GM12878 (cell line): Measurements from ENCODE around the gene SERPINB6. TPM values are rescaled to one million over a fixed set of nuclear protein-coding genes. Genes with fewer than 3 reads are reported as not detected.

ENCODE experiments used
- ATAC-seq: fragments of 200-7000 bp; cut with Tn5 transposase; 3 replicates; pipeline ENCODE4 v1.9.1; 2020; ENCODE audit warnings: mild to moderate bottlenecking, moderate library complexity
- BruUV-seq: library from RNA; stranded (reverse); fragments of 400-500 nt; replicated peaks from 2 replicates; lab custom pipeline; 2021; lab: Mats Ljungman, UMichigan
- CTCF ChIA-PET: fragments of 300-600 bp; sonication (Branson Sonifier 250); formaldehyde crosslinking; extraction: SDS; loops from one replicate; lab custom pipeline; 2021; ENCODE audit warnings: inconsistent platforms; lab: Yijun Ruan, JAX
- POLR2A ChIA-PET: fragments of 350-600 bp; formaldehyde crosslinking; extraction: SDS; loops from one replicate; lab custom pipeline; 2021; ENCODE audit warnings: inconsistent platforms; lab: Charles Lee
- RAD21 ChIA-PET: fragments of 300-600 bp; sonication (Branson Sonifier 250); formaldehyde crosslinking; loops from one replicate; lab custom pipeline; 2023; ENCODE audit warnings: antibody characterized with exemption; ENCODE audit not compliant: unreplicated experiment; lab: Charles Lee
- SMC1A ChIA-PET: fragments of 300-600 bp; sonication (Branson Sonifier 250); formaldehyde crosslinking; loops from one replicate; lab custom pipeline; 2023; ENCODE audit not compliant: unreplicated experiment, uncharacterized antibody; lab: Charles Lee
- DNase-seq: peaks from one replicate; pipeline ENCODE4 v3.0.0-alpha.2; 2011; ENCODE audit warnings: low read depth, low spot score
- FAIRE-seq: peaks from 3 replicates; lab custom pipeline; 2011; peaks lifted over from hg19 to GRCh38; lab: Jason Lieb, UNC
- H2AFZ ChIP-seq: 2 replicates; pipeline ENCODE4 v1.6.0; 2011; ENCODE audit warnings: low read depth, low read length, control low read depth; ENCODE audit not compliant: control insufficient read depth
- H3K27ac ChIP-seq: 2 replicates; pipeline ENCODE4 v1.5.1; 2011; ENCODE audit warnings: control low read depth; ENCODE audit not compliant: control insufficient read depth, insufficient read depth
- H3K27me3 ChIP-seq, 2 experiments: replicated peaks in 1 of 2; 2 replicates each; pipeline versions ENCODE4 v1.6.0 to v1.6.1; 2011; ENCODE audit warnings: low read length in 1 of 2; ENCODE audit not compliant: control insufficient read depth in 2 of 2, insufficient read depth in 2 of 2
- H3K36me3 ChIP-seq, 2 experiments: 2 replicates each; pipeline ENCODE4 v1.5.1; 2011; ENCODE audit warnings: low read length in 1 of 2; ENCODE audit not compliant: control insufficient read depth in 2 of 2, insufficient read depth in 2 of 2
- H3K4me1 ChIP-seq: 2 replicates; pipeline ENCODE4 v1.6.1; 2011; ENCODE audit warnings: mild to moderate bottlenecking, low read length, moderate library complexity, mixed read lengths; ENCODE audit not compliant: control insufficient read depth, insufficient read depth
- H3K4me2 ChIP-seq: 2 replicates; pipeline ENCODE4 v1.6.0; 2011; ENCODE audit warnings: control low read depth; ENCODE audit not compliant: control insufficient read depth, insufficient read depth
- H3K4me3 ChIP-seq: fragments of 200-600 bp; sonication (generic); 2 replicates; pipeline ENCODE4 v1.5.1; 2016
- H3K79me2 ChIP-seq: 2 replicates; pipeline ENCODE4 v1.6.0; 2011; ENCODE audit warnings: low read length; ENCODE audit not compliant: control insufficient read depth, insufficient read depth
- H3K9ac ChIP-seq: 2 replicates; pipeline ENCODE4 v1.8.0; 2011; ENCODE audit warnings: low read length, control low read depth, mixed read lengths; ENCODE audit not compliant: control insufficient read depth, insufficient read depth
- H3K9me3 ChIP-seq: replicated peaks from 3 replicates; pipeline ENCODE4 v1.5.1; 2011; ENCODE audit warnings: mild to moderate bottlenecking, low read length; ENCODE audit not compliant: control insufficient read depth, insufficient read depth
- H4K20me1 ChIP-seq: 2 replicates; pipeline ENCODE4 v1.6.0; 2011; ENCODE audit not compliant: control insufficient read depth, insufficient read depth
- ATF3 ChIP-seq: IDR thresholded peaks from 2 replicates; pipeline ENCODE4 v1.6.1; 2011; ENCODE audit warnings: low read depth, mild to moderate bottlenecking, low read length, moderate library complexity, borderline replicate concordance; ENCODE audit errors: extremely low read depth
- EED ChIP-seq: sonication (generic); IDR thresholded peaks from 2 replicates; pipeline ENCODE4 v1.6.1; 2016; ENCODE audit warnings: antibody characterized with exemption, low read depth
- IRF5 ChIP-seq: fragments of 450-650 bp; IDR thresholded peaks from 2 replicates; pipeline ENCODE4 v1.6.1; 2017; ENCODE audit warnings: borderline replicate concordance
- JUND ChIP-seq: IDR thresholded peaks from 2 replicates; pipeline ENCODE4 v1.6.1; 2012; ENCODE audit warnings: low read depth, mild to moderate bottlenecking, low read length, improper control_type of control experiment, moderate library complexity
- MYB ChIP-seq: fragments of 150-350 bp; IDR thresholded peaks from 2 replicates; pipeline ENCODE4 v1.6.1; 2014; ENCODE audit warnings: mild to moderate bottlenecking, low read depth, low read length, borderline replicate concordance
- NRF1 ChIP-seq: conservative IDR thresholded peaks from 2 replicates; pipeline ENCODE4 v1.6.1; 2011; ENCODE audit warnings: mild to moderate bottlenecking, low read depth, low read length, improper control_type of control experiment
- REST ChIP-seq: IDR thresholded peaks from 2 replicates; pipeline ENCODE4 v1.6.1; 2012; ENCODE audit warnings: mild to moderate bottlenecking, low read depth, low read length
- RFX5 ChIP-seq: IDR thresholded peaks from 2 replicates; pipeline ENCODE4 v1.6.1; 2011; ENCODE audit warnings: low read depth, low read length, improper control_type of control experiment
- SMC3 ChIP-seq: IDR thresholded peaks from 2 replicates; pipeline ENCODE4 v1.6.1; 2011; ENCODE audit warnings: low read length, improper control_type of control experiment, borderline replicate concordance
- SPI1 ChIP-seq: IDR thresholded peaks from 2 replicates; pipeline ENCODE4 v1.6.1; 2011; ENCODE audit warnings: low read depth, mild to moderate bottlenecking, low read length, moderate library complexity, borderline replicate concordance; ENCODE audit not compliant: insufficient read depth
- SRF ChIP-seq, 2 experiments: IDR thresholded peaks; 2 replicates each; pipeline ENCODE4 v1.6.1; 2011; ENCODE audit warnings: low read depth in 2 of 2, low read length in 2 of 2, mild to moderate bottlenecking in 1 of 2, moderate library complexity in 1 of 2
- STAT1 ChIP-seq: fragments of 450-650 bp; conservative IDR thresholded peaks from 2 replicates; pipeline ENCODE4 v1.6.1; 2014; ENCODE audit warnings: antibody characterized with exemption, mild to moderate bottlenecking
- WGBS: methylation state at CpG from one replicate; pipeline ENCODE4 v1.1.6; 2016; ENCODE audit warnings: low lambda C conversion rate; ENCODE audit not compliant: insufficient replicate concordance, insufficient coverage; ENCODE audit errors: missing lambda C conversion rate; 5-methylcytosine and 5-hydroxymethylcytosine counted together
- in situ Hi-C: fragments of 300-500 bp; cut with MboI; formaldehyde crosslinking; loops from 9 replicates; pipeline ENCODE4 v1.14.3; 2018; ENCODE audit warnings: mixed read lengths
- intact Hi-C: fragments of 100-400 bp; cut with micrococcal nuclease; formaldehyde crosslinking; loops from one replicate; pipeline ENCODE4 v1.14.2; 2022; ENCODE audit not compliant: unreplicated experiment
- polyA plus RNA-seq, 11 experiments: library from polyadenylated mRNA; depleted of rRNA in 4 of 11; unstranded in 6 of 11; stranded (reverse) in 5 of 11; fragments of >200 nt; fragmentation: Nextera tagmentation in 4 of 11; fragmentation: Illumina TruSeq in 1 of 11; extraction: Ambion mirVana in 4 of 11; extraction: Trizol in 1 of 11; gene quantifications; 1 replicate in 1 of 11; 2 replicates in 10 of 11; pipeline versions ENCODE4 v1.2.1 to v1.2.3, GENCODE V29; 2011 to 2016; ENCODE audit warnings: inconsistent platforms in 2 of 11, missing spikeins in 2 of 11, low read depth in 1 of 11
- total RNA-seq, 4 experiments: library from RNA; depleted of rRNA in 3 of 4; stranded (reverse); fragments of >200 nt in 3 of 4; fragmentation: Illumina TruSeq in 1 of 4; extraction: Trizol in 1 of 4; gene quantifications; 2 replicates each; pipeline versions ENCODE4 v1.2.1 to v1.2.3, GENCODE V29; 2013 to 2021
- TF ChIP-seq, protein P1 (sequence below): IDR thresholded peaks from 2 replicates; pipeline ENCODE4 v1.6.1; 2012; ENCODE audit warnings: improper control_type of control experiment, low read depth, low read length; ENCODE audit not compliant: insufficient replicate concordance

SERPINB6 gene
- total and polyA plus RNA-seq, 10 of the 15 experiments (the other 5 are each of a cell fraction or from before 2014, with no cell fraction given), result 0.37 to 2.2 (median 0.68) TPM; not detected in 1

DNA sequence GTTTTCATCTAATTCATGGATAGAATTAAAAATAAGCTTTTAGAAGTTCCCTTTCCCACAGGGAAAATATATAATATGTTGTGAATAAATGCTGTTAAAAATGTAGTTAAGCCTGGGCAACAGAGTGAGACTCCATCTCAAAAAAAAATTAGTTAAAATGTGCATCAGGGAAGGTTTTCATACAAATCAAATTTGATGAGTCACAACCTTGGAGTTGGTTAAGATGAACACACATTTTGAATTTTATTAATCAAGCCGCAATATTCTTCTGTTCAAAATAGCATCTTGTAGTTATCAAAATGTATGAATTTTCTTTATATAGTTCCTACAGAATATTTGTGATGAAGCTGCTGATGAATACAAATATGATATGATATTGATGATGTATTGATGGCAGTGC lies 37.3 kb downstream of the SERPINB6 start:
- Histone ChIP-seq H3K4me3 (no peak overlapping the region), H3K9ac (no peak overlapping the region), H3K79me2 (no peaks in the 10 kb centered on the region), H3K27me3 (peaks cover 0 to 6% of the 10 kb centered on the region in 2 experiments; a peak in 2 of 4 replicates), H3K36me3 (no peaks in the 10 kb centered on the region), H3K27ac (no peak overlapping the region), H2AFZ (no peak overlapping the region), H4K20me1 (no peaks in the 10 kb centered on the region), H3K4me1 (peaks cover 11% of the 10 kb centered on the region), H3K4me2 (no peak overlapping the region), H3K9me3 (peaks cover 19% of the 10 kb centered on the region)
- FAIRE-seq (no peak), DNase-seq (no peak), ATAC-seq (no peak)
- RAD21 ChIA-PET, result interaction anchor here (1.0 to 8.5 kb wide), 4 partner anchors 23 to 143 kb away, joined by 5 to 129 read pairs (median 41); partner anchors contain the start of gene SERPINB1
- in situ Hi-C loops, result loop anchor here (5.0 to 25.0 kb wide), 2 partner anchors 147 to 1347 kb away; no protein-coding TSS in a partner anchor
- SMC1A ChIA-PET, result interaction anchor here (0.8 to 8.3 kb wide), 9 partner anchors 13 to 143 kb away, joined by 3 to 151 read pairs (median 4); no protein-coding TSS in a partner anchor
- POLR2A ChIA-PET, result interaction anchor here (0.6 kb wide), 1 partner anchor 52 kb away, joined by 3 read pairs; no protein-coding TSS in a partner anchor
- intact Hi-C loops, result no loop called here
- 91% methylated on average over 1 of the region's 1 CpG for WGBS
- BruUV-seq, result no TSS peak
- CTCF ChIA-PET, result interaction anchor here (0.8 to 12.7 kb wide), 8 partner anchors 18 to 161 kb away, joined by 3 to 193 read pairs (median 6); no protein-coding TSS in a partner anchor
- no peak for TF ChIP-seq NRF1
- no peak for TF ChIP-seq EED
- TF ChIP-seq, protein P1, sequence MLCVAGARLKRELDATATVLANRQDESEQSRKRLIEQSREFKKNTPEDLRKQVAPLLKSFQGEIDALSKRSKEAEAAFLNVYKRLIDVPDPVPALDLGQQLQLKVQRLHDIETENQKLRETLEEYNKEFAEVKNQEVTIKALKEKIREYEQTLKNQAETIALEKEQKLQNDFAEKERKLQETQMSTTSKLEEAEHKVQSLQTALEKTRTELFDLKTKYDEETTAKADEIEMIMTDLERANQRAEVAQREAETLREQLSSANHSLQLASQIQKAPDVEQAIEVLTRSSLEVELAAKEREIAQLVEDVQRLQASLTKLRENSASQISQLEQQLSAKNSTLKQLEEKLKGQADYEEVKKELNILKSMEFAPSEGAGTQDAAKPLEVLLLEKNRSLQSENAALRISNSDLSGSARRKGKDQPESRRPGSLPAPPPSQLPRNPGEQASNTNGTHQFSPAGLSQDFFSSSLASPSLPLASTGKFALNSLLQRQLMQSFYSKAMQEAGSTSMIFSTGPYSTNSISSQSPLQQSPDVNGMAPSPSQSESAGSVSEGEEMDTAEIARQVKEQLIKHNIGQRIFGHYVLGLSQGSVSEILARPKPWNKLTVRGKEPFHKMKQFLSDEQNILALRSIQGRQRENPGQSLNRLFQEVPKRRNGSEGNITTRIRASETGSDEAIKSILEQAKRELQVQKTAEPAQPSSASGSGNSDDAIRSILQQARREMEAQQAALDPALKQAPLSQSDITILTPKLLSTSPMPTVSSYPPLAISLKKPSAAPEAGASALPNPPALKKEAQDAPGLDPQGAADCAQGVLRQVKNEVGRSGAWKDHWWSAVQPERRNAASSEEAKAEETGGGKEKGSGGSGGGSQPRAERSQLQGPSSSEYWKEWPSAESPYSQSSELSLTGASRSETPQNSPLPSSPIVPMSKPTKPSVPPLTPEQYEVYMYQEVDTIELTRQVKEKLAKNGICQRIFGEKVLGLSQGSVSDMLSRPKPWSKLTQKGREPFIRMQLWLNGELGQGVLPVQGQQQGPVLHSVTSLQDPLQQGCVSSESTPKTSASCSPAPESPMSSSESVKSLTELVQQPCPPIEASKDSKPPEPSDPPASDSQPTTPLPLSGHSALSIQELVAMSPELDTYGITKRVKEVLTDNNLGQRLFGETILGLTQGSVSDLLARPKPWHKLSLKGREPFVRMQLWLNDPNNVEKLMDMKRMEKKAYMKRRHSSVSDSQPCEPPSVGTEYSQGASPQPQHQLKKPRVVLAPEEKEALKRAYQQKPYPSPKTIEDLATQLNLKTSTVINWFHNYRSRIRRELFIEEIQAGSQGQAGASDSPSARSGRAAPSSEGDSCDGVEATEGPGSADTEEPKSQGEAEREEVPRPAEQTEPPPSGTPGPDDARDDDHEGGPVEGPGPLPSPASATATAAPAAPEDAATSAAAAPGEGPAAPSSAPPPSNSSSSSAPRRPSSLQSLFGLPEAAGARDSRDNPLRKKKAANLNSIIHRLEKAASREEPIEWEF, result no peak
- no peak for TF ChIP-seq SRF (IDR thresholded peaks at IDR 0.05; ENCODE audit: low read depth in 2 of 2, low read length in 2 of 2)
- TF ChIP-seq MYB, result no peak
- no peak for TF ChIP-seq SMC3
- TF ChIP-seq REST, result no peak
- TF ChIP-seq STAT1, result no peak
- no peak for TF ChIP-seq ATF3
- no peak for TF ChIP-seq JUND
- TF ChIP-seq SPI1, result no peak
- TF ChIP-seq IRF5, result no peak
- no peak for TF ChIP-seq RFX5
